CD14-positive monocyte (primary cell): ENCODE measurements around the gene LCP1. TPM values are rescaled to one million over a fixed set of nuclear protein-coding genes. Genes with fewer than 3 reads are reported as not detected.

ENCODE experiments used
- DNase-seq, 3 donors: peaks; one replicate each; pipeline ENCODE4 v3.0.0-alpha.2; 2011 to 2022
- H2AFZ ChIP-seq: 2 replicates; pipeline ENCODE4 v1.6.0; 2012; ENCODE audit warnings: mild to moderate bottlenecking, low read depth, low read length, inconsistent platforms; ENCODE audit not compliant: insufficient read depth, poor library complexity, severe bottlenecking
- H3K27ac ChIP-seq, 2 donors: 1 replicate in 1 of 2; 2 replicates in 1 of 2; pipeline ENCODE4 v1.5.1; 2012 to 2013; ENCODE audit warnings: low read length in 2 of 2, control low read depth in 1 of 2, inconsistent platforms in 1 of 2, low read depth in 1 of 2, mild to moderate bottlenecking in 1 of 2
- H3K27me3 ChIP-seq, 2 donors: one replicate each; pipeline versions ENCODE4 v1.6.0 to v1.6.1; 2011 to 2013; ENCODE audit warnings: low read length in 2 of 2; ENCODE audit not compliant: control insufficient read depth in 2 of 2, insufficient read depth in 2 of 2
- H3K36me3 ChIP-seq, 2 donors: replicated peaks in 1 of 2; 1 replicate in 1 of 2; 2 replicates in 1 of 2; pipeline versions ENCODE4 v1.5.1 to v1.6.1; 2012 to 2013; ENCODE audit warnings: low read length in 2 of 2, control low read depth in 1 of 2, inconsistent platforms in 1 of 2, mild to moderate bottlenecking in 1 of 2; ENCODE audit not compliant: insufficient read depth in 2 of 2, control insufficient read depth in 1 of 2
- H3K4me1 ChIP-seq, 2 donors: 1 replicate in 1 of 2; 2 replicates in 1 of 2; pipeline versions ENCODE4 v1.5.1 to v1.6.1; 2012 to 2013; ENCODE audit warnings: low read length in 2 of 2, control low read depth in 1 of 2, inconsistent platforms in 1 of 2, mild to moderate bottlenecking in 1 of 2, moderate library complexity in 1 of 2; ENCODE audit not compliant: insufficient read depth in 2 of 2, control insufficient read depth in 1 of 2
- H3K4me2 ChIP-seq: replicated peaks from 2 replicates; pipeline ENCODE3; 2012; ENCODE audit warnings: low read length, moderate library complexity, mild to moderate bottlenecking; ENCODE audit not compliant: poor library complexity, severe bottlenecking; ENCODE audit errors: extremely low read depth
- H3K4me3 ChIP-seq, 3 experiments: fragments of 200-600 bp in 1 of 3; sonication (generic) in 1 of 3; replicated peaks in 1 of 3; 1 replicate in 2 of 3; 2 replicates in 1 of 3; pipeline ENCODE4 v1.5.1; 2011 to 2013; ENCODE audit warnings: low read length in 3 of 3, mild to moderate bottlenecking in 3 of 3, control low read depth in 2 of 3, low read depth in 2 of 3, inconsistent platforms in 1 of 3, moderate library complexity in 1 of 3
- H3K79me2 ChIP-seq: 2 replicates; pipeline ENCODE4 v1.6.0; 2012; ENCODE audit warnings: mild to moderate bottlenecking, control low read depth, inconsistent platforms, low read length, moderate library complexity; ENCODE audit not compliant: insufficient read depth
- H3K9ac ChIP-seq: 2 replicates; pipeline ENCODE4 v1.6.0; 2017; ENCODE audit warnings: low read length, mild to moderate bottlenecking; ENCODE audit not compliant: insufficient read depth, poor library complexity, severe bottlenecking
- H3K9me3 ChIP-seq, 2 donors: replicated peaks in 1 of 2; 1 replicate in 1 of 2; 2 replicates in 1 of 2; pipeline versions ENCODE4 v1.5.1 to v1.6.1; 2012 to 2013; ENCODE audit warnings: low read length in 2 of 2, control low read depth in 1 of 2; ENCODE audit not compliant: control insufficient read depth in 1 of 2, insufficient read depth in 1 of 2
- H4K20me1 ChIP-seq: 2 replicates; pipeline ENCODE4 v1.6.0; 2012; ENCODE audit warnings: mild to moderate bottlenecking, low read length, control low read depth, moderate library complexity; ENCODE audit not compliant: insufficient read depth
- H3K27ac Mint-ChIP-seq, 7 donors: one replicate each; pipeline ENCODE4 v1.8.0; 2020; ENCODE audit warnings: mild to moderate bottlenecking in 7 of 7, mixed read lengths in 7 of 7, moderate library complexity in 6 of 7, inconsistent platforms in 2 of 7
- H3K27me3 Mint-ChIP-seq, 3 donors: one replicate each; pipeline ENCODE4 v1.8.0; 2021 to 2022; ENCODE audit warnings: low read depth in 3 of 3, mild to moderate bottlenecking in 3 of 3, mixed read lengths in 3 of 3, moderate library complexity in 3 of 3, inconsistent platforms in 1 of 3
- H3K36me3 Mint-ChIP-seq, 2 donors: one replicate each; pipeline ENCODE4 v1.8.0; 2020; ENCODE audit warnings: mixed read lengths in 2 of 2, inconsistent platforms in 1 of 2, mild to moderate bottlenecking in 1 of 2
- H3K4me1 Mint-ChIP-seq: one replicate; pipeline ENCODE4 v1.8.0; 2020; ENCODE audit warnings: mild to moderate bottlenecking, mixed read lengths
- H3K4me3 Mint-ChIP-seq, 2 donors: one replicate each; pipeline ENCODE4 v1.8.0; 2020; ENCODE audit warnings: mild to moderate bottlenecking in 2 of 2, mixed read lengths in 2 of 2, moderate library complexity in 1 of 2
- H3K9me3 Mint-ChIP-seq, 7 donors: one replicate each; pipeline ENCODE4 v1.8.0; 2020 to 2022; ENCODE audit warnings: mixed read lengths in 7 of 7, mild to moderate bottlenecking in 6 of 7, moderate library complexity in 6 of 7, inconsistent platforms in 2 of 7
- WGBS: methylation state at CpG from one replicate; pipeline ENCODE4 v1.1.5; 2013; ENCODE audit warnings: missing lambda C conversion rate; ENCODE audit not compliant: insufficient coverage; 5-methylcytosine and 5-hydroxymethylcytosine counted together
- intact Hi-C, 2 donors: fragments of 100-400 bp; cut with micrococcal nuclease; formaldehyde crosslinking; loops; one replicate each; pipeline versions ENCODE4 v1.15.0 to v1.15.1; 2023
- polyA plus RNA-seq, 3 donors: library from polyadenylated mRNA; depleted of rRNA in 1 of 3; unstranded in 2 of 3; stranded (reverse) in 1 of 3; fragments of 300-500 nt in 2 of 3; fragments of >200 nt in 1 of 3; fragmentation: Illumina TruSeq in 2 of 3; gene quantifications; 1 replicate in 2 of 3; 2 replicates in 1 of 3; pipeline ENCODE4 v1.2.3, GENCODE V29; 2012 to 2021
- TF ChIP-seq, protein P1 (sequence below): fragments of 200-600 bp; IDR thresholded peaks from one replicate; pipeline ENCODE4 v1.8.0; 2022; ENCODE audit warnings: antibody characterized with exemption, mild to moderate bottlenecking

LCP1 gene
- polyA plus RNA-seq, 3 donors: 653 to 2,003 (median 1,636) TPM

DNA sequence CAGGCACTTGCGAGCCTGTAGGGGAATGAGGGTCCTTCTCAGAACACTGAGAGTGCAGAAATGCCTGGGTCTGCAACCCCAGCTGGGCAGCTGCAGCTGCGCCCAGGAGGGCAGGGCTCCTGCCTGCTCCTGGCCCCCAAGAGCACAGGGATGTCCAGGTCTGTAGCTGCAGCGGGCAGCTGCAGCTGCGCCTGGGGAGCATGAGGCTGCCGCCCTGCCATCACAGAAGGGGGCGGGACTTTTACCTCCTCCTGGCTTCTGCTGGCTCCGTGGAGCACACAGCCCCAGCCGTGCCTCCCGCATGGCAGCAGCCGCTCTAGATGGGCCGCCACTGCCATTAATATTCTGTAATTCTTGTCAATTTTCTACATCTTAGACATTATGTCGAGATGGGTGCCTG lies 95.0 kb downstream of the LCP1 start:
- WGBS: 100% methylated on average over 6 of the region's 12 CpGs
- intact Hi-C loops: no loop called here
- no peaks in the 10 kb centered on the region for H3K9me3 Mint-ChIP-seq

DNA sequence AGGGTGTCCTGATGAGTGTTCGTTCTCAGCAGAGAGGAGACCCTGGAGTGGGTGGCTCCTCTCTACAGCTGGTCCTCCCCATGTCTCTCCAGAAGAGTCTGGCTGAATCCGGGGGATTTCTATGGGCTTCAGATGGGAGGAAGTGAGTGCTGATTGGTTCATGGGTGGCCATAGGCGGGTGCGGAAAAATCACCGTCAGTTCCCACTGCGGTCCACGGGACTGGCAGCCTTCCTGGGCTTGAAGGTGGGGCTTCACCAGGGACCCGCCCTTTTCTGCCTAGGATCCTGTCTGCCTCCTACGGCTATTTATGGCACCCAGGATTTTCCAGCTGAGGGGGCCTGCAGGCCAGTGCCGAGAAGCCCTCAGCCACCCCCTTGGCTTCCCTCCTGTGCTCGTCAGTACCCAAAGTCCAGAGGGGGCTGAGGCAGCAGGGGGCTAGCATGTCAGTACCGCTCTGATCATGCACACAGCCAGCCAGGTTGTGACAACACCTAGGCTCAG lies 95.5 kb downstream of the LCP1 start:
- TF ChIP-seq, protein P1, sequence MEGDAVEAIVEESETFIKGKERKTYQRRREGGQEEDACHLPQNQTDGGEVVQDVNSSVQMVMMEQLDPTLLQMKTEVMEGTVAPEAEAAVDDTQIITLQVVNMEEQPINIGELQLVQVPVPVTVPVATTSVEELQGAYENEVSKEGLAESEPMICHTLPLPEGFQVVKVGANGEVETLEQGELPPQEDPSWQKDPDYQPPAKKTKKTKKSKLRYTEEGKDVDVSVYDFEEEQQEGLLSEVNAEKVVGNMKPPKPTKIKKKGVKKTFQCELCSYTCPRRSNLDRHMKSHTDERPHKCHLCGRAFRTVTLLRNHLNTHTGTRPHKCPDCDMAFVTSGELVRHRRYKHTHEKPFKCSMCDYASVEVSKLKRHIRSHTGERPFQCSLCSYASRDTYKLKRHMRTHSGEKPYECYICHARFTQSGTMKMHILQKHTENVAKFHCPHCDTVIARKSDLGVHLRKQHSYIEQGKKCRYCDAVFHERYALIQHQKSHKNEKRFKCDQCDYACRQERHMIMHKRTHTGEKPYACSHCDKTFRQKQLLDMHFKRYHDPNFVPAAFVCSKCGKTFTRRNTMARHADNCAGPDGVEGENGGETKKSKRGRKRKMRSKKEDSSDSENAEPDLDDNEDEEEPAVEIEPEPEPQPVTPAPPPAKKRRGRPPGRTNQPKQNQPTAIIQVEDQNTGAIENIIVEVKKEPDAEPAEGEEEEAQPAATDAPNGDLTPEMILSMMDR: no peak

More for the DNA sequence above, 95.0 kb downstream of the LCP1 start:
- Mint-ChIP-seq H3K36me3 (no peaks in the 10 kb centered on the region), H3K4me3 (no peak overlapping the region), H3K4me1 (peaks cover 7% of the 10 kb centered on the region), H3K27me3 (peaks cover 0 to 6% (median 2%) of the 10 kb centered on the region in 3 donors), H3K27ac (no peak overlapping the region)
- H3K79me2 ChIP-seq: no peaks in the 10 kb centered on the region
- no peak overlapping the region for H3K4me3 ChIP-seq
- DNase-seq: no peak
- no peaks in the 10 kb centered on the region for H3K27me3 ChIP-seq
- no peaks in the 10 kb centered on the region for H4K20me1 ChIP-seq
- H3K4me1 ChIP-seq: no peaks in the 10 kb centered on the region
- H3K9ac ChIP-seq: no peak overlapping the region
- H3K36me3 ChIP-seq: no peaks in the 10 kb centered on the region
- TF ChIP-seq, protein P1: no peak
- no peaks in the 10 kb centered on the region for H3K9me3 ChIP-seq
- no peak overlapping the region for H2AFZ ChIP-seq
- H3K27ac ChIP-seq: no peak overlapping the region
- H3K4me2 ChIP-seq: no peak overlapping the region

More for the DNA sequence above, 95.5 kb downstream of the LCP1 start:
- Mint-ChIP-seq H3K4me3 (no peak overlapping the region), H3K9me3 (no peaks in the 10 kb centered on the region), H3K36me3 (no peaks in the 10 kb centered on the region), H3K27ac (no peak overlapping the region), H3K4me1 (peaks cover 7% of the 10 kb centered on the region), H3K27me3 (peaks cover 0 to 6% (median 2%) of the 10 kb centered on the region in 3 donors)
- DNase-seq: no peak
- no peaks in the 10 kb centered on the region for H3K36me3 ChIP-seq
- no peaks in the 10 kb centered on the region for H3K4me1 ChIP-seq
- no peaks in the 10 kb centered on the region for H3K9me3 ChIP-seq
- intact Hi-C loops: no loop called here
- H3K4me2 ChIP-seq: no peak overlapping the region
- no peak overlapping the region for H3K9ac ChIP-seq
- H3K27ac ChIP-seq: no peak overlapping the region
- 99% methylated on average over 11 of the region's 12 CpGs for WGBS
- no peak overlapping the region for H3K4me3 ChIP-seq
- no peaks in the 10 kb centered on the region for H3K27me3 ChIP-seq
- H4K20me1 ChIP-seq: no peaks in the 10 kb centered on the region
- no peaks in the 10 kb centered on the region for H3K79me2 ChIP-seq
- H2AFZ ChIP-seq: no peak overlapping the region
